LoVo (cell line): ENCODE measurements around the gene AMACR.
"Not testable (repeated sequence)": the region's sequence is repeated elsewhere in the genome, so short reads cannot be mapped to it uniquely, and the experiment has no call there.

Experiments
- DNase-seq: peaks from one replicate; pipeline ENCODE4 v3.0.0-alpha.2; 2016; ENCODE audit warnings: low spot score

The AMACR gene

DNA sequence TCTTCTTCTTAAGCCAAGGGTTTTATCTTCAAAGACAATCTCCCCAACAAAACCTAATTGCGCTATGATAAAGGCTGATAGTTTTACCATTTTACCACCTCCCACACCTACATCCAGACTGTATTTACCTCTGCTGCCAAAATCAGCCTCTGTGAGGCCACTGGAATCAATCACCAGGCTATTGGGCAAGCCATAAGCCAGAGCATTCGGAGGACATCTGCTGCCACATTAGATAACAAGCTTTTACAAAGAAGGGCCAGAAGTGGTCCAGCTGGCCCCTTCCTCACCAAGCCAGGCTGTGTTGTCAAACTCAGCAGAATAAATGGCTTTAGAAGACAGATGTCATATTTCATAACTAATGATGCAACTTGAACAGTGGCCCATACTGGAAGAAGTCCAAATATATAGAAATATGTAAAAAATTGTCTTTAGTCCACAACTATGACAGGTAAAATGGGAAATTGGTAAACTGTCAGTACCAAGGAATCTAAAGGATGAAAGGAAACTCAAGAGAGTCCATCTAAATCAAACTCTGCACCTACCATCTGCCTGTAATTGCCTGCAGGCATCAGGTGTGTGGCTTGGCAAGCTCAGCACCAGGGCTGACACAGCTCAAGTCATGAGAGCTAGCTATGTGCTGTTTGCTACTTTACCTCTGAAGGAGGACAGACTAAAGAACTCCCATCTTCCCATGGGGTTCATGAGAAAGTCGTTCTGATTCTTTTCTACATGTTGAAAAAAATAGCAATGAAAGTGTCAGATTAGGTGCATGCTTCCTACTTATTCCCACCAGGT, 39.4 kb downstream of the AMACR start:
- no peak for DNase-seq

DNA sequence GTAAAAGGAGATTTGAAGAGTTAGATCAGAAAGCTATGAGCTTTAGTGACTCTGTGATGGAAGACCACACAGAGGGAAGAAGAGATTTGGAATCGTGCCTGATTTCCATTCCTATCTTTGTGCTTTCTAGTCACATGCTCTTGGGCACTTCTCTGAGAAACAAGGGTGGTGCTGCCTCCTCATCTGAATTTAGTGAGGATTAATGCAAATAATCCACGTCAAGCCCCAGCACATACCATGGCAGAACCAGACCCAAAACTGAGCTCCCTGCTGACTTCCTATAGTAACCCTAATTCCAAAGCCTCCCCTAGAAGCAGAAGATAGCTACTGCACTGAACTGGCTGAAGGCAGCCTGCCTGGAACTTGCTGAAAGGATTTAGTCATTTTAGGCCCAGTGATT, 41.0 kb downstream of the AMACR start:
- DNase-seq: no peak

DNA sequence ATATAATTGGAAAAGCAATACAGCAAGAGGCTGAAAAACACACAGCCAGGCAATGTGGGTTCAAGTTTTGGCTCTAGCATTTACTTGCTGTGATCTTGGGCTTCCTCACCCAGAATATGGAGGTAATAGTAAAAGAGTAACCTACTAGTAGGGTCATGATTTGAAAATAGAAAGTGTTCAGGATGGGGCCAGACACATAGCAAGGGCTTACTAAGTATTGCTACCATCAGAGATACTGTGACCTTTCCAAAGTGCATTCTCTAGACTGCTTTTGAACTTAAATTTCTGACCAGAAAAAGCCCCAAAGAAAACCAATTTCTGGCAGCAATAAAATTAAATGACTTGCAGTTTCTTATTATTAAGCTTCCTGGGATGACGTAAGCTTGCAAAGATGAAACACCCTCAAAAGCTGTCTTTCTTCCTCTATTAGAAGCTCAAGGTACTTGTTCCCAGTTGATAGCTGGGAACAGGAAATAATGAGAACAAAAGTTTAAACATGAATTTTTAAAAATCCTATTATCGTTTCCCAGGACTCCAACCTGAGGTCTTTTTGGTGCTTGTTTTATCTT, 43.6 kb downstream of the AMACR start:
- DNase-seq: no peak

DNA sequence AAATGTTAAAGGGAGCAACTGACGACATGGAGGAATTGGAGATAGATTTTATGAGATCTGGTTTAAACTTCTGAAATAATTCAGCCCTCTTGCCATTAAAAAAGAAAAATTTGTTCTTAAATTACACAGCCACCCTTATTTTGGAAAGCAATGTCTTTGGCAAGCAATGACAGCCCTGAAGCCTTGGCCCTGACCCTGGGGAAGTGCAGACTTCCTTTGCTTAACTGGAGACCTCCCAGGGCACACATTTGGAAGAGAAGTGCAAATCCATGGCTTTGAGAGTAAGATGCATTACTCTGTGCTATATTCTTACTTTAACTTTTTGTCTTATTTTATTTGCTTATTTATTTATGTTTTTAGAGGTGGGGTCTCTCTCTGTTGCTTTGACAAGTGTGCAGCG, 49.7 kb downstream of the AMACR start:
- DNase-seq: no peak

DNA sequence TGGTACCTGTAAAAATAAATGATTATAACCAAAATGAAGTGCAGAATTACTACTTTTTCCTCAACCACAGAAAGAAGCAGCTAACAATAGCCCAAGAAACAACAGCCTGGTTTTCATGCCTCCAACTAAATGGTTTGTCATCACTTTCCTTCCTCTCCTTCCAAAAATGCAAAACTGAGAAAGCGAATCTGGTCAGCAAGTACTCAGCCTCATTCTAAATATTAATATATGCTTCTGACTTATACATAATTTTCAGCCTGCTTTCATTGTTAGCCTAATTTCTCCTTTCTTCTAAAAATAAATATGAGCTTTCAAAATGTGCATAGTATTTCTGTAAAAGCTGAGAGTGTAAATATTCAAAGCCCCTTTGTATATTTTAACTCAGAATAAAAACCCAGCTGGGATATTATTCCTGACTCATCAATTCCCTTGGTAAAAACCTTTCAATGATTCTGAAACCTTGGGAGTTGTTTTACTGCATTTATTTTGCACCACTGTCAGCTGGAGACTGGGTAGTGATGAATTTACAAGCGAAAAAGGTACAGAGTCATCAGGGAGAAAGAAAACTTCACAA, 50.2 kb downstream of the AMACR start:
- DNase-seq: no peak

DNA sequence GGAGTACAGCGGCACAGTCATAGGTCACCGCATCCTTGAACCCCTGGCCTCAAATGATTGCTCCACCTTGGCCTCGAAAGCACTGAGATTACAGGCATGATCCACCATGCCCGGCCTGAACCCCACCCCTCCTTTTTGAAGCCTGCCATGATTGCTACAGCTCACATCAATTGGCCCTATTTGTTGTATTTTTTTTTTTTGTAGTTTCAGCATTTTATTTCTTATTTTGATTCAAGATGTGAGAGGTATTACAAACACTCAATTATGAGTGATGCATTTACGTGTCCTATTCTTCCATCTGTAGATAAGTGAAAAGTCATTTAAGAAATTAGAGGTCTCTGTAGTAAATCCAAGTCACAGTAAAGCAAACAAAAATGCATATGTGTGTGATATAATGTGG, 55.7 kb downstream of the AMACR start:
- DNase-seq: not testable (repeated sequence)

DNA sequence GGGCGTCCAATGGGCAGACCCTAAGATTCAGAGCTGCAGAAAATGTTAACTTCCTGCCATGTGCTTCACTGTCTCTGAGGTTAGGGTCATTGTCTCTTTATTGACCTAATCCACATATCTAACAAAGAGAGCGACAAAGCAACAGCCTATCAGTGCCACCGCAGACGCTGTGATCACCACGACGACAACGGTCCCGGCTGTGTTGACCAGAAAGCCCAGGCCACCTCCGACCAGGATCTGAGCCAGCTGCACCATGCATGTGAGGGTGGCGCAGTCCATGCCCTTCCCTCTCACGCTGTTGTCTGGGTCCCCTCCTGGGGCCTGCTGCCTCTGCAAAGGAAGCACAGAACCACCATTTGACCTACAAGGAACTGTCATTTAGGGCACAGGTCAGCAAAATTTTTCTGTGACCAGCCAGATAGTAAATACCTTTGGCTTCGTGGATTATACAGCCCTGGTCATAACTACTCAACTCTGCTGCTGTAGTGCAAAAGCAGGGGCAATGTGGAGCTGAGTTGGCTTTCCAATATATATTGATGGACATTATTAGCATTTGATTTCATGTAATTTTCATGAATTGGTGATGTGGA, 63.2 kb downstream of the AMACR start:
- DNase-seq: no peak

DNA sequence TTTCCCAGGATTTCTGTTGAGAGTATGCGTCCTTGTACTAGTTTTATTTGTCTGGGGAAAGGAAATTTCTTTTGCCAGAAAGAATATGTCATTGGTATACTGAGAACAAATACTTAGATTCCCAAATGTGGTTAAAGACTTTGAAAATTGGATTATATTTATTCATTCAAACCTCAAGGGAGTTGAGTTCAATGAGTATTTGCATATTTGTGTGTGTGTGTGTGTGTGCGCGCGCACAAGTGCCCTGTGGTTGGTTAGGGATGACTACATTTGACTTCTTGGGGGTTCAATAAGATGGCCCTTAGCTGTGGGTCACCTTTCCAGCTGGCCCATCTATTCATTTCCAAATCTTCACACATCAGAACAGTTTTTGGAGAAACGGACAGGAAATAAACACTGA, 66.8 kb downstream of the AMACR start:
- DNase-seq: no peak

DNA sequence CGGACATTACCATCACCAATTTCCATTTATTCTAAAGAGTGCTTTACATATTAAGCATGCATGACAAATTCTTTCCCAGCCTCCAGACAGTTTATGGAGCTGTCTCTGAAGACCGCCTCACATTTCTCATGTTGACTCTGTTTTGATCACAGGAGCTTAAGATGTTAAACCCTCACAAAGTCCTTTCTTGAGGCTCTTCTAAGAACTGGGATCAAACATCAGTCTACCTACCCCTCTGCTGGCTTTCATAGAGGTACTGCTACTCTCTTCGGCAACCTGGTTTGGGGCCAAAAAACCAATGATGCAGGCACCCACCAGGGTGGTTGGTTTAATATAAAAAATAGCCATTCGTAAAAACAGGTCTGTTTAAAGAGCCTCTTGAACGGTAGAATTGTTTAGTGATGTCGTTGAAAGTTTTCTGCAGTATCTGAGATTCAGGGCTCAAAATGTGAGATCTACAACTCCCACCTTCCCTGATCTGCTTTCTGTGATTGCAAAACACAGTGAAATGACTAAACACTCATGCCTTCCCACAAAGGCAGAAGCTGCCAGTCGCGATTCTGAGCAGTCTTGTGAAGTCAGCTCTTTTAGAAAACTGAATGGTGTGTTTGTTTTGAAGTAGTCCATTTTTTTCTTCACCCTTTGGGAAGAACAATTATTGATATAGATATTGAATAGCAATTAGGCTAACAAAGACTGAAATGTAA, 68.1 kb downstream of the AMACR start:
- DNase-seq: no peak

DNA sequence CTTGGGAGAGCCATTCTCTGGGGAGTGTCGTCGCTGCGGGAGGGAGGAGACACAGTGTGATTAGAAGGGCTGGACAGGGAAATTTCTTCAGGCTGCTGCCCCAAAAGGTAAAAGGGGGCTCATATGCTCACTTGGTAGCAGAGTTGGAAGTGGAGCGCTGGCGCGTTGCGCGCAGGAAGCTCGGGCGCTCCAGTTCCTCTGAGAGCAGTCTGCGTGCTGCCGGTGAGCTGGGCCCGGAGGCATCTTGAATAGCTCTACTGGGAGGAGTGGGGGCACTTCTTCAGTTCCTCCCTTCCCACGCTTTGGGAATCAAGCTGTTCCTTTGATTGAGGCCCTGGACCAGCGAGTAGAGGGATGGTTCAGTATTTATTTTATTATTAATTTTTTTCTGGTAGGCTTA, 69.0 kb downstream of the AMACR start:
- no peak for DNase-seq

DNA sequence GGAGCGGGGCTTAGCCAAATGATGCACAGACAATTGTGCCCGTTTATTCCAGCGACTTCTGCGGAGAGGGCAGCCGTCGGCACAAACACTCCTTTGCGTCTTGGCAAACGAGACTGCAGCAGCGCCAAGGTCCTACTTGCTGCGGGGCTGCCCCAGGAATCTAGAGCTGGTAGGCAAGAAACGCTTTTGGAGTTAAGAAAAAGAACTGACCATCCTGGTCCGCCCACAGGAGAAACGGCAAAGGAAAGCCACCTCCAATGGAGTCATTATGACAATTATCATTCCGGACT, 69.4 kb downstream of the AMACR start:
- DNase-seq: no peak

DNA sequence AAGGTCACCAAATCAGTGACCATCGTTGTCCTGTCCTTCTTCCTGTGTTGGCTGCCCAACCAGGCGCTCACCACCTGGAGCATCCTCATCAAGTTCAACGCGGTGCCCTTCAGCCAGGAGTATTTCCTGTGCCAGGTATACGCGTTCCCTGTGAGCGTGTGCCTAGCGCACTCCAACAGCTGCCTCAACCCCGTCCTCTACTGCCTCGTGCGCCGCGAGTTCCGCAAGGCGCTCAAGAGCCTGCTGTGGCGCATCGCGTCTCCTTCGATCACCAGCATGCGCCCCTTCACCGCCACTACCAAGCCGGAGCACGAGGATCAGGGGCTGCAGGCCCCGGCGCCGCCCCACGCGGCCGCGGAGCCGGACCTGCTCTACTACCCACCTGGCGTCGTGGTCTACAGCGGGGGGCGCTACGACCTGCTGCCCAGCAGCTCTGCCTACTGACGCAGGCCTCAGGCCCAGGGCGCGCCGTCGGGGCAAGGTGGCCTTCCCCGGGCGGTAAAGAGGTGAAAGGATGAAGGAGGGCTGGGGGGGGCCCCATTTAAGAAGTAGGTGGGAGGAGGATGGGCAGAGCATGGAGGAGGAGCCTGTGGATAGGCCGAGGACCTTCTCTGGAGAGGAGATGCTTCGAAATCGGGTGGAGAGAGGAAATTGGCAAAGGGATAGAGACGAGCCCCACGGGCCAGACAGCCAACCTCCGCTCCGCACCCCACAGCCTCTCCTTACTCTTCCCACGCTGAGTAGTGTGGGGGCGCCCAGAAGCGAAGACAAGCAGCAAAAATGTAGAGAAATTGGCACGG, 69.9 kb downstream of the AMACR start:
- no peak for DNase-seq

DNA sequence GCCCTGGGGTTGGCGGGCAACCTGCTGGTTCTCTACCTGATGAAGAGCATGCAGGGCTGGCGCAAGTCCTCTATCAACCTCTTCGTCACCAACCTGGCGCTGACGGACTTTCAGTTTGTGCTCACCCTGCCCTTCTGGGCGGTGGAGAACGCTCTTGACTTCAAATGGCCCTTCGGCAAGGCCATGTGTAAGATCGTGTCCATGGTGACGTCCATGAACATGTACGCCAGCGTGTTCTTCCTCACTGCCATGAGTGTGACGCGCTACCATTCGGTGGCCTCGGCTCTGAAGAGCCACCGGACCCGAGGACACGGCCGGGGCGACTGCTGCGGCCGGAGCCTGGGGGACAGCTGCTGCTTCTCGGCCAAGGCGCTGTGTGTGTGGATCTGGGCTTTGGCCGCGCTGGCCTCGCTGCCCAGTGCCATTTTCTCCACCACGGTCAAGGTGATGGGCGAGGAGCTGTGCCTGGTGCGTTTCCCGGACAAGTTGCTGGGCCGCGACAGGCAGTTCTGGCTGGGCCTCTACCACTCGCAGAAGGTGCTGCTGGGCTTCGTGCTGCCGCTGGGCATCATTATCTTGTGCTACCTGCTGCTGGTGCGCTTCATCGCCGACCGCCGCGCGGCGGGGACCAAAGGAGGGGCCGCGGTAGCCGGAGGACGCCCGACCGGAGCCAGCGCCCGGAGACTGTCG, 70.7 kb downstream of the AMACR start:
- no peak for DNase-seq

DNA sequence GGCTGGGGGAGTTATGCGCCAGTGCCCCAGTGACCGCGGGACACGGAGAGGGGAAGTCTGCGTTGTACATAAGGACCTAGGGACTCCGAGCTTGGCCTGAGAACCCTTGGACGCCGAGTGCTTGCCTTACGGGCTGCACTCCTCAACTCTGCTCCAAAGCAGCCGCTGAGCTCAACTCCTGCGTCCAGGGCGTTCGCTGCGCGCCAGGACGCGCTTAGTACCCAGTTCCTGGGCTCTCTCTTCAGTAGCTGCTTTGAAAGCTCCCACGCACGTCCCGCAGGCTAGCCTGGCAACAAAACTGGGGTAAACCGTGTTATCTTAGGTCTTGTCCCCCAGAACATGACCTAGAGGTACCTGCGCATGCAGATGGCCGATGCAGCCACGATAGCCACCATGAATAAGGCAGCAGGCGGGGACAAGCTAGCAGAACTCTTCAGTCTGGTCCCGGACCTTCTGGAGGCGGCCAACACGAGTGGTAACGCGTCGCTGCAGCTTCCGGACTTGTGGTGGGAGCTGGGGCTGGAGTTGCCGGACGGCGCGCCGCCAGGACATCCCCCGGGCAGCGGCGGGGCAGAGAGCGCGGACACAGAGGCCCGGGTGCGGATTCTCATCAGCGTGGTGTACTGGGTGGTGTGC, 71.4 kb downstream of the AMACR start, which contains the start of gene RXFP3:
Gene RXFP3, plus strand, starts transcription at position 6 of the 636 bp plus-strand sequence. Its CDS starts 355 bp downstream, at position 361.
- no peak for DNase-seq
